ENCODE measurements around the gene PDE11A. TPM values are rescaled to one million over a fixed set of nuclear protein-coding genes. Genes with fewer than 3 reads are reported as not detected.

PDE11A gene
- total and polyA plus RNA-seq, 4 donors, result 0.03 to 1.2 (median 0.58) TPM

- Histone ChIP-seq H3K4me1 (ENCODE audit: control insufficient read depth in 1 of 2, insufficient read depth in 2 of 2, low read length in 2 of 2) (no peaks in the 10 kb centered on the region), H3K9me3 (ENCODE audit: control insufficient read depth, low read length) (peaks cover 1% of the 10 kb centered on the region), H3K27me3 (ENCODE audit: control insufficient read depth in 1 of 2, insufficient read depth in 2 of 2, low read length in 1 of 2) (peaks cover 0 to 4% of the 10 kb centered on the region in 2 donors), H3K27ac (ENCODE audit: low read depth in 1 of 2, low read length in 2 of 2) (no peak overlapping the region), H3K4me3 (ENCODE audit: low read length in 2 of 2) (no peak overlapping the region), H3K36me3 (ENCODE audit: control insufficient read depth in 1 of 2, insufficient read depth in 2 of 2, low read length in 1 of 2) (no peaks in the 10 kb centered on the region)
- 76 to 87% methylated on average over 3 of the region's 3 CpGs for WGBS, 2 donors
- ATAC-seq (ENCODE audit: low FRiP score) (no peak), DNase-seq (no peak)
- intact Hi-C loops (cut with DNase I), result no loop called here
Measured at GRCh38 chr2:177669625-177670330, 402.8 kb downstream of the PDE11A start.

DNA sequence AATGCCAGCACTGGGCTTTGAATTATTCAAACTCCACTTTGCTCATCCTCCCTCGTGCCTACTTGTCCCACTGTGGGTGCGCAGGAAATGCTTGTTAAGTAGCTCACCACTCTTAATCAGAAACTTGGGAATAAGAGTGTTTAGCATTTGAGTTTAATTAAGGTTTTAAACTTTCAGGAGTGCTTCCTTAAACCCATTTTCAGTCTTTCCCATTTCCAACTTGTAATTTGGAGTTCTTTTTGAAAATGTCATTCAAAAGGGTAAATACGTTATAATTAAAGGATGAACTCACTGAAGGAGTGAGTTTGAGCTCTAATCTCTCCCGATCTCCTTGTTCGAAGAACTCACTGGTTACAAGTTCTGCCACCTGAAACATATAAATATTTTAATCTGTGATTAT is 403.4 kb downstream of the PDE11A start:
- Histone ChIP-seq H3K27ac (ENCODE audit: low read depth in 1 of 2, low read length in 2 of 2) (no peak overlapping the region), H3K9me3 (ENCODE audit: control insufficient read depth, low read length) (peaks cover 1% of the 10 kb centered on the region), H3K36me3 (ENCODE audit: control insufficient read depth in 1 of 2, insufficient read depth in 2 of 2, low read length in 1 of 2) (no peaks in the 10 kb centered on the region), H3K4me3 (ENCODE audit: low read length in 2 of 2) (no peak overlapping the region), H3K4me1 (ENCODE audit: control insufficient read depth in 1 of 2, insufficient read depth in 2 of 2, low read length in 2 of 2) (no peaks in the 10 kb centered on the region), H3K27me3 (ENCODE audit: control insufficient read depth in 1 of 2, insufficient read depth in 2 of 2, low read length in 1 of 2) (peaks cover 0 to 4% of the 10 kb centered on the region in 2 donors)
- no peak for ATAC-seq (ENCODE audit: low FRiP score)
- WGBS, 2 donors, result 82 to 85% methylated on average over 5 of the region's 5 CpGs
- intact Hi-C loops (cut with DNase I), result no loop called here
- no peak for DNase-seq

DNA sequence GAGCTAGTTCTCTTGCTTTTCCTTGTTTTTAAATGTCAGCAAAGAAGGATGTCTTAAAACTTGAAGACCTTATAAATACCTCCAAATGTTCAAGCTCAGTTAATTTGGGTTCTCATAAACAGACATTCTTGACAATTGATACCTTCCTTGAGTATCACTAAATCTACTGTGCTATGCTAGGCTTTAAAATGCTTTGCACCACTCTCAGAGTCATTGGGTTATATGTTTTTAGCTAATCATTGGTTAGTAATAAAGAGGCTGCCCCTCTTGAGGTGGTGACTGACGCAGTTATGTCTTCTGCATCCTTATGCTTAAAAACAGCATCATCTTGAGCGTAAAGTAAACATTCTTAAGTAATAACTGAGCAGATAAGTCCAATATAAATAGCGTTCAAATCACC is 404.0 kb downstream of the PDE11A start:
- H3K36me3 ChIP-seq (ENCODE audit: control insufficient read depth in 1 of 2, insufficient read depth in 2 of 2, low read length in 1 of 2), result no peaks in the 10 kb centered on the region
- no peak overlapping the region for H3K4me3 ChIP-seq (ENCODE audit: low read length in 2 of 2)
- no peak for ATAC-seq (ENCODE audit: low FRiP score)
- no peak for DNase-seq
- H3K27ac ChIP-seq (ENCODE audit: low read depth in 1 of 2, low read length in 2 of 2), result no peak overlapping the region
- WGBS, 2 donors, result 91 to 92% methylated on average over 3 of the region's 3 CpGs
- intact Hi-C loops (cut with DNase I), result no loop called here
- H3K4me1 ChIP-seq (ENCODE audit: control insufficient read depth in 1 of 2, insufficient read depth in 2 of 2, low read length in 2 of 2), result no peaks in the 10 kb centered on the region
- H3K27me3 ChIP-seq (ENCODE audit: control insufficient read depth in 1 of 2, insufficient read depth in 2 of 2, low read length in 1 of 2), result peaks cover 0 to 4% of the 10 kb centered on the region in 2 donors
- H3K9me3 ChIP-seq (ENCODE audit: control insufficient read depth, low read length), result peaks cover 1% of the 10 kb centered on the region

- Histone ChIP-seq H3K27me3 (ENCODE audit: control insufficient read depth in 1 of 2, insufficient read depth in 2 of 2, low read length in 1 of 2) (peaks cover 0 to 1% of the 10 kb centered on the region in 2 donors), H3K36me3 (ENCODE audit: control insufficient read depth in 1 of 2, insufficient read depth in 2 of 2, low read length in 1 of 2) (no peaks in the 10 kb centered on the region), H3K9me3 (ENCODE audit: control insufficient read depth, low read length) (peaks cover 1% of the 10 kb centered on the region), H3K4me1 (ENCODE audit: control insufficient read depth in 1 of 2, insufficient read depth in 2 of 2, low read length in 2 of 2) (no peaks in the 10 kb centered on the region), H3K27ac (ENCODE audit: low read depth in 1 of 2, low read length in 2 of 2) (no peak overlapping the region), H3K4me3 (ENCODE audit: low read length in 2 of 2) (no peak overlapping the region)
- no peak for DNase-seq
- WGBS, 2 donors, result 0% methylated on average over 1 of the region's 1 CpG
- intact Hi-C loops (cut with DNase I), result no loop called here
- ATAC-seq (ENCODE audit: low FRiP score), result no peak
Measured at GRCh38 chr2:177667626-177668025, 405.0 kb downstream of the PDE11A start.

DNA sequence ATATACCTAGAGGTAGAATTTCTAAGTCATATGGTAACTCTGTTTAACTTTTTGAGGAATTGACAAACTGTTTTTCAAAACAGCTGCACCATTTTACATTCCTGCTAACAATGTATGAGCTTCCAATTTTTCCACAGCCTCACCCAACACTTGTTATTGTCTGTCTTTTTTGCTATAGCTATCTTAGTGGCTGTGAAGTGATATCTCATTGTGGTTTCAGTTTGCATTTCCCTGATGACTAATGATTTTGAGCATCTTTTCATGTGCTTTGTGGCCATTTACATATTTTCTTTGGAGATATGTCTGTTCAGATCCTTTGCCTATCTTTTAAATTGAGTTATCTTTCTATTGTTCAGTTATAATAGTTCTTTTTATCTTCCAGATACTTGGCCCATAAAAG is 406.2 kb downstream of the PDE11A start:
- intact Hi-C loops (cut with DNase I), result no loop called here
- Histone ChIP-seq H3K27ac (ENCODE audit: low read depth in 1 of 2, low read length in 2 of 2) (no peak overlapping the region), H3K4me1 (ENCODE audit: control insufficient read depth in 1 of 2, insufficient read depth in 2 of 2, low read length in 2 of 2) (no peaks in the 10 kb centered on the region), H3K36me3 (ENCODE audit: control insufficient read depth in 1 of 2, insufficient read depth in 2 of 2, low read length in 1 of 2) (no peaks in the 10 kb centered on the region), H3K27me3 (ENCODE audit: control insufficient read depth in 1 of 2, insufficient read depth in 2 of 2, low read length in 1 of 2) (no peaks in the 10 kb centered on the region), H3K9me3 (ENCODE audit: control insufficient read depth, low read length) (peaks cover 1% of the 10 kb centered on the region), H3K4me3 (ENCODE audit: low read length in 2 of 2) (no peak overlapping the region)
- ATAC-seq (ENCODE audit: low FRiP score) (no peak), DNase-seq (no peak)

- no peak overlapping the region for H3K4me3 ChIP-seq (ENCODE audit: low read length in 2 of 2)
- no peaks in the 10 kb centered on the region for H3K4me1 ChIP-seq (ENCODE audit: control insufficient read depth in 1 of 2, insufficient read depth in 2 of 2, low read length in 2 of 2)
- WGBS, 2 donors, result 46% methylated on average over 2 of the region's 2 CpGs
- H3K27me3 ChIP-seq (ENCODE audit: control insufficient read depth in 1 of 2, insufficient read depth in 2 of 2, low read length in 1 of 2), result no peaks in the 10 kb centered on the region
- H3K9me3 ChIP-seq (ENCODE audit: control insufficient read depth, low read length), result peaks cover 1% of the 10 kb centered on the region
- no peaks in the 10 kb centered on the region for H3K36me3 ChIP-seq (ENCODE audit: control insufficient read depth in 1 of 2, insufficient read depth in 2 of 2, low read length in 1 of 2)
- intact Hi-C loops (cut with DNase I), result no loop called here
- ATAC-seq (ENCODE audit: low FRiP score), result no peak
- no peak for DNase-seq
- H3K27ac ChIP-seq (ENCODE audit: low read depth in 1 of 2, low read length in 2 of 2), result no peak overlapping the region
Measured at GRCh38 chr2:177665948-177666347, 406.6 kb downstream of the PDE11A start.

DNA sequence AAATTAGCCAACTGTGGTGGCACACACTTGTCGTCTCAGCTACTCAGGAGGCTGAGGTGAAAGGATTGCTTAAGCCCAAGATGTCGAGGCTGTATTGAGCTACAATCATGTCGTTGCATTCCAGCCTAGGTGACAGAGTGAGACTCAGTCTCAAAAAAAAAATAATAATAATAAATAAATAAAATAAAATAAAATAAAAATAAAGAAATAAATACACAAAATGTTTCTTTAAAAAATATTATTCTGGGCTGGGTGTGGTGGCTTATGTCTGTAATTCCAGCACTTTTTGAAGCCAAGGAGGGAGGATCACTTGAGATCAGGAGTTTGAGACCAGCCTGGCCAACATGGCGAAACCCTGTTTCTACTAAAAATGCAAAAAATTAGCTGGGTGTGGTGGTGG is 407.2 kb downstream of the PDE11A start:
- Histone ChIP-seq H3K4me1 (ENCODE audit: control insufficient read depth in 1 of 2, insufficient read depth in 2 of 2, low read length in 2 of 2) (no peaks in the 10 kb centered on the region), H3K36me3 (ENCODE audit: control insufficient read depth in 1 of 2, insufficient read depth in 2 of 2, low read length in 1 of 2) (no peaks in the 10 kb centered on the region), H3K4me3 (ENCODE audit: low read length in 2 of 2) (no peak overlapping the region), H3K27me3 (ENCODE audit: control insufficient read depth in 1 of 2, insufficient read depth in 2 of 2, low read length in 1 of 2) (no peaks in the 10 kb centered on the region), H3K27ac (ENCODE audit: low read depth in 1 of 2, low read length in 2 of 2) (no peak overlapping the region), H3K9me3 (ENCODE audit: control insufficient read depth, low read length) (peaks cover 1% of the 10 kb centered on the region)
- intact Hi-C loops (cut with DNase I), result no loop called here
- ATAC-seq (ENCODE audit: low FRiP score) (no peak), DNase-seq (no peak)
- 68 to 69% methylated on average over 4 of the region's 4 CpGs for WGBS, 2 donors

GRCh38 chr2:177662895-177663294 is 409.7 kb downstream of the PDE11A start:
- H3K9me3 ChIP-seq (ENCODE audit: control insufficient read depth, low read length), result peaks cover 1% of the 10 kb centered on the region
- 64 to 68% methylated on average over 4 of the region's 4 CpGs for WGBS, 2 donors
- intact Hi-C loops (cut with DNase I), result no loop called here
- H3K27ac ChIP-seq (ENCODE audit: low read depth in 1 of 2, low read length in 2 of 2), result no peak overlapping the region
- DNase-seq (no peak), ATAC-seq (ENCODE audit: low FRiP score) (no peak)
- no peaks in the 10 kb centered on the region for H3K4me1 ChIP-seq (ENCODE audit: control insufficient read depth in 1 of 2, insufficient read depth in 2 of 2, low read length in 2 of 2)
- no peak overlapping the region for H3K4me3 ChIP-seq (ENCODE audit: low read length in 2 of 2)
- no peaks in the 10 kb centered on the region for H3K36me3 ChIP-seq (ENCODE audit: control insufficient read depth in 1 of 2, insufficient read depth in 2 of 2, low read length in 1 of 2)
- no peaks in the 10 kb centered on the region for H3K27me3 ChIP-seq (ENCODE audit: control insufficient read depth in 1 of 2, insufficient read depth in 2 of 2, low read length in 1 of 2)

GRCh38 chr2:177660742-177661141 is 411.8 kb downstream of the PDE11A start:
- H3K9me3 ChIP-seq (ENCODE audit: control insufficient read depth, low read length), result no peaks in the 10 kb centered on the region
- H3K4me3 ChIP-seq (ENCODE audit: low read length in 2 of 2), result no peak overlapping the region
- H3K27ac ChIP-seq (ENCODE audit: low read depth in 1 of 2, low read length in 2 of 2), result no peak overlapping the region
- intact Hi-C loops (cut with DNase I), result no loop called here
- DNase-seq (no peak), ATAC-seq (ENCODE audit: low FRiP score) (no peak)
- WGBS, 2 donors, result 59 to 63% methylated on average over 3 of the region's 3 CpGs
- no peaks in the 10 kb centered on the region for H3K27me3 ChIP-seq (ENCODE audit: control insufficient read depth in 1 of 2, insufficient read depth in 2 of 2, low read length in 1 of 2)
- no peaks in the 10 kb centered on the region for H3K36me3 ChIP-seq (ENCODE audit: control insufficient read depth in 1 of 2, insufficient read depth in 2 of 2, low read length in 1 of 2)
- H3K4me1 ChIP-seq (ENCODE audit: control insufficient read depth in 1 of 2, insufficient read depth in 2 of 2, low read length in 2 of 2), result no peaks in the 10 kb centered on the region
